HCT116 (cell line): ENCODE measurements around the gene OXCT1. TPM values are rescaled to one million over a fixed set of nuclear protein-coding genes. Genes with fewer than 3 reads are reported as not detected.

Source experiments
- ATAC-seq: fragments of 200-7000 bp; cut with Tn5 transposase; 2 replicates; pipeline ENCODE4 v1.9.1; 2020; ENCODE audit warnings: mild to moderate bottlenecking, moderate library complexity
- BruUV-seq: library from RNA; stranded (reverse); fragments of 400-500 nt; replicated peaks from 2 replicates; lab custom pipeline; 2021; lab: Mats Ljungman, UMichigan
- CTCF ChIA-PET: fragments of 300-600 bp; sonication (Branson Sonifier 250); formaldehyde crosslinking; loops from one replicate; lab custom pipeline; 2021; ENCODE audit warnings: antibody characterized with exemption; lab: Charles Lee
- POLR2A ChIA-PET: fragments of 300-600, 350-600 bp; sonication (Branson Sonifier 250); formaldehyde crosslinking; loops from one replicate; lab custom pipeline; 2021; ENCODE audit warnings: antibody characterized with exemption; lab: Charles Lee
- RAD21 ChIA-PET, 2 experiments: fragments of 300-600 bp; sonication (Branson Sonifier 250); formaldehyde crosslinking; loops; one replicate each; lab custom pipeline; 2023; ENCODE audit warnings: low total read pairs in 2 of 2; ENCODE audit not compliant: uncharacterized antibody in 2 of 2, unreplicated experiment in 2 of 2, low non-redundant PET in 1 of 2; lab: Charles Lee
- DNase-seq: peaks from one replicate; pipeline ENCODE4 v3.0.0-alpha.2; 2010; ENCODE audit warnings: low read depth, low spot score
- H2AFZ ChIP-seq: fragments of 200-600 bp; shearing (Covaris generic), sonication (generic); 2 replicates; pipeline ENCODE4 v1.6.1; 2017; ENCODE audit warnings: low read depth, mixed run types, mixed read lengths, antibody characterized with exemption, low read length; ENCODE audit not compliant: poor library complexity, severe bottlenecking
- H3K27ac ChIP-seq: 2 replicates; pipeline ENCODE4 v1.5.1; 2012; ENCODE audit warnings: low read depth, low read length
- H3K27me3 ChIP-seq: fragments of 200-600 bp; sonication (generic); 2 replicates; pipeline ENCODE4 v1.6.1; 2016; ENCODE audit warnings: mixed run types, low read length, mixed read lengths; ENCODE audit not compliant: insufficient read depth
- H3K36me3 ChIP-seq, 2 experiments: fragments of 200-500 bp in 1 of 2; fragments of 200-600 bp in 1 of 2; sonication (Bioruptor generic) in 1 of 2; sonication (generic) in 1 of 2; 2 replicates each; pipeline versions ENCODE4 v1.5.1 to v1.6.1; 2014 to 2016; ENCODE audit warnings: low read length in 2 of 2, inconsistent platforms in 1 of 2, mixed read lengths in 1 of 2, mixed run types in 1 of 2; ENCODE audit not compliant: insufficient read depth in 2 of 2, control insufficient read depth in 1 of 2
- H3K4me1 ChIP-seq, 2 experiments: fragments of 200-600 bp in 1 of 2; sonication (generic) in 1 of 2; 2 replicates each; pipeline versions ENCODE4 v1.5.1 to v1.6.1; 2012 to 2017; ENCODE audit warnings: low read length in 2 of 2, inconsistent platforms in 1 of 2, mild to moderate bottlenecking in 1 of 2, mixed read lengths in 1 of 2, mixed run types in 1 of 2, moderate library complexity in 1 of 2; ENCODE audit not compliant: insufficient read depth in 2 of 2, control insufficient read depth in 1 of 2
- H3K4me2 ChIP-seq: fragments of 200-600 bp; sonication (generic); 2 replicates; pipeline ENCODE4 v1.6.1; 2017; ENCODE audit warnings: mixed run types, low read length, mixed read lengths
- H3K4me3 ChIP-seq, 2 experiments: fragments of 200-600 bp in 1 of 2; sonication (generic) in 1 of 2; replicated peaks in 1 of 2; 2 replicates each; pipeline ENCODE4 v1.5.1; 2011 to 2016; ENCODE audit warnings: low read length in 2 of 2, control low read depth in 1 of 2, low read depth in 1 of 2, mild to moderate bottlenecking in 1 of 2, mixed read lengths in 1 of 2, mixed run types in 1 of 2
- H3K79me2 ChIP-seq: fragments of 200-600 bp; sonication (generic); 2 replicates; pipeline ENCODE4 v1.6.1; 2017; ENCODE audit warnings: mild to moderate bottlenecking, mixed run types, low read length, moderate library complexity, mixed read lengths; ENCODE audit not compliant: insufficient read depth
- H3K9ac ChIP-seq: fragments of 200-600 bp; sonication (generic); 2 replicates; pipeline ENCODE4 v1.6.1; 2016; ENCODE audit warnings: low read length, mixed read lengths
- H3K9me2 ChIP-seq: fragments of 200-600 bp; sonication (generic), shearing (Covaris generic); 2 replicates; pipeline ENCODE4 v1.6.1; 2017; ENCODE audit warnings: mixed run types, mild to moderate bottlenecking, moderate library complexity; ENCODE audit not compliant: insufficient read depth
- H3K9me3 ChIP-seq, 2 experiments: fragments of 200-500 bp in 1 of 2; fragments of 200-600 bp in 1 of 2; sonication (Bioruptor generic) in 1 of 2; sonication (generic) in 1 of 2; 2 replicates each; pipeline ENCODE4 v1.6.1; 2014 to 2017; ENCODE audit warnings: low read length in 2 of 2, mixed read lengths in 2 of 2, inconsistent platforms in 1 of 2, low read depth in 1 of 2, mild to moderate bottlenecking in 1 of 2, mixed run types in 1 of 2, moderate library complexity in 1 of 2; ENCODE audit not compliant: control insufficient read depth in 1 of 2, insufficient read depth in 1 of 2
- H4K20me1 ChIP-seq: fragments of 200-600 bp; sonication (generic), shearing (Covaris generic); 2 replicates; pipeline ENCODE4 v1.6.1; 2017; ENCODE audit warnings: mixed run types, mild to moderate bottlenecking, moderate library complexity; ENCODE audit not compliant: insufficient read depth
- ATF3 ChIP-seq: IDR thresholded peaks from 2 replicates; pipeline ENCODE4 v1.6.1; 2012
- CBX3 ChIP-seq: IDR thresholded peaks from 2 replicates; pipeline ENCODE4 v1.6.1; 2012; ENCODE audit warnings: low read depth
- CEBPB ChIP-seq: IDR thresholded peaks from 2 replicates; pipeline ENCODE4 v1.6.1; 2012; ENCODE audit warnings: low read depth
- CTCF ChIP-seq, 3 experiments: fragments of 200-600 bp in 1 of 3; sonication (generic) in 1 of 3; IDR thresholded peaks in 2 of 3; conservative IDR thresholded peaks in 1 of 3; 2 replicates each; pipeline ENCODE4 v1.5.1; 2012 to 2017; ENCODE audit warnings: low read depth in 2 of 3, low read length in 2 of 3, antibody characterized with exemption in 1 of 3, borderline replicate concordance in 1 of 3, control low read depth in 1 of 3, mild to moderate bottlenecking in 1 of 3, mixed read lengths in 1 of 3, mixed run types in 1 of 3, moderate library complexity in 1 of 3; ENCODE audit not compliant: insufficient read depth in 1 of 3
- EGR1 ChIP-seq: IDR thresholded peaks from 2 replicates; pipeline ENCODE4 v1.6.1; 2012; ENCODE audit warnings: low read depth
- ELF1 ChIP-seq: IDR thresholded peaks from 2 replicates; pipeline ENCODE4 v1.6.1; 2012; ENCODE audit warnings: low read depth, borderline replicate concordance
- EZH2phosphoT487 ChIP-seq: fragments of 200-600 bp; IDR thresholded peaks from 2 replicates; pipeline ENCODE4 v1.6.1; 2018; ENCODE audit warnings: antibody characterized with exemption, borderline replicate concordance
- FOSL1 ChIP-seq: IDR thresholded peaks from 2 replicates; pipeline ENCODE4 v1.6.1; 2012; ENCODE audit warnings: low read depth
- POLR2AphosphoS5 ChIP-seq: IDR thresholded peaks from 2 replicates; pipeline ENCODE4 v1.6.1; 2011; ENCODE audit warnings: mild to moderate bottlenecking, low read depth, low read length, moderate library complexity
- RAD21 ChIP-seq: IDR thresholded peaks from 2 replicates; pipeline ENCODE4 v1.6.1; 2012; ENCODE audit warnings: low read depth, mild to moderate bottlenecking
- REST ChIP-seq: IDR thresholded peaks from 2 replicates; pipeline ENCODE4 v1.6.1; 2012; ENCODE audit warnings: low read depth
- SIN3A ChIP-seq: IDR thresholded peaks from 2 replicates; pipeline ENCODE4 v1.6.1; 2012; ENCODE audit warnings: low read depth
- SP1 ChIP-seq: IDR thresholded peaks from 2 replicates; pipeline ENCODE4 v1.6.1; 2012; ENCODE audit warnings: low read depth
- YY1 ChIP-seq: IDR thresholded peaks from 2 replicates; pipeline ENCODE4 v1.6.1; 2011; ENCODE audit warnings: low read length, low read depth, moderate library complexity, mild to moderate bottlenecking; ENCODE audit not compliant: insufficient replicate concordance; ENCODE audit errors: extremely low read depth
- ZBTB33 ChIP-seq: IDR thresholded peaks from 2 replicates; pipeline ENCODE4 v1.6.1; 2011; ENCODE audit warnings: mild to moderate bottlenecking, low read length, moderate library complexity; ENCODE audit not compliant: insufficient replicate concordance; ENCODE audit errors: extremely low read depth
- ZFX ChIP-seq: fragments of 450-650 bp; IDR thresholded peaks from 2 replicates; pipeline ENCODE4 v1.6.1; 2017
- ZNF274 ChIP-seq: fragments of 200-500 bp; sonication (Bioruptor generic); IDR thresholded peaks from 2 replicates; pipeline ENCODE4 v1.6.1; 2014; ENCODE audit warnings: mild to moderate bottlenecking, low read depth, low read length, inconsistent platforms
- intact Hi-C: fragments of 100-400 bp; cut with micrococcal nuclease; formaldehyde crosslinking; loops from 2 replicates; pipeline ENCODE4 v1.10.0; 2022
- total RNA-seq: library from RNA; stranded (reverse); gene quantifications from one replicate; pipeline ENCODE4 v1.2.1, GENCODE V29; 2021; ENCODE audit not compliant: unreplicated experiment

The OXCT1 gene
- total RNA-seq, 1 experiment from 2014 or later, result 28.1 TPM

- Histone ChIP-seq H3K9me3 (peaks cover 0 to 7% of the 10 kb centered on the region in 2 experiments; a peak in 2 of 4 replicates), H3K79me2 (no peaks in the 10 kb centered on the region), H3K9me2 (no peaks in the 10 kb centered on the region), H3K4me3 (no peak overlapping the region), H3K4me1 (no peaks in the 10 kb centered on the region), H3K4me2 (no peak overlapping the region), H3K36me3 (no peaks in the 10 kb centered on the region), H2AFZ (no peak overlapping the region), H4K20me1 (no peaks in the 10 kb centered on the region), H3K27me3 (no peaks in the 10 kb centered on the region), H3K9ac (no peak overlapping the region), H3K27ac (no peak overlapping the region)
- no TSS peak for BruUV-seq
- DNase-seq (no peak), ATAC-seq (no peak)
- CTCF ChIA-PET, result no interaction called here
- intact Hi-C loops, result no loop called here
- no peak for TF ChIP-seq CBX3
- no peak for TF ChIP-seq ZNF274
- no peak for TF ChIP-seq REST
- no peak for TF ChIP-seq SP1
- TF ChIP-seq RAD21, result no peak
- TF ChIP-seq CTCF (IDR thresholded peaks at IDR 0.05 in 2 of 3, conservative IDR thresholded peaks at IDR 0.05 in 1 of 3; ENCODE audit: borderline replicate concordance in 1 of 3, insufficient read depth in 1 of 3, low read depth in 2 of 3, low read length in 2 of 3), result no peak
- no peak for TF ChIP-seq ZFX
- TF ChIP-seq ATF3, result no peak
- no peak for TF ChIP-seq SIN3A
- no peak for TF ChIP-seq YY1
- no peak for TF ChIP-seq CEBPB
- TF ChIP-seq POLR2AphosphoS5, result no peak
- TF ChIP-seq ZBTB33, result no peak
- TF ChIP-seq ELF1, result no peak
- no peak for TF ChIP-seq EZH2phosphoT487
- TF ChIP-seq EGR1, result no peak
- no peak for TF ChIP-seq FOSL1
- POLR2A ChIA-PET, result no interaction called here
- RAD21 ChIA-PET, result no interaction called here
Observed at GRCh38 chr5:41682641-41683040, 187.6 kb downstream of the OXCT1 start.
